ENCODE results near the gene MVB12B.

Gene MVB12B

GRCh38 chr9:126381195-126381594 is 54.6 kb downstream of the MVB12B start:
- H3K27me3 ChIP-seq (ENCODE audit: control insufficient read depth in 5 of 5, insufficient read depth in 4 of 5, low read length in 5 of 5): no peaks in the 10 kb centered on the region
- no peaks in the 10 kb centered on the region for H3K9me3 ChIP-seq (ENCODE audit: control insufficient read depth in 5 of 5, low read length in 5 of 5)
- H3K27ac ChIP-seq (ENCODE audit: low read depth, low read length): no peak overlapping the region
- peaks cover 0 to 6% (median 3%) of the 10 kb centered on the region in 5 donors for H3K36me3 ChIP-seq (ENCODE audit: control insufficient read depth in 5 of 5, insufficient read depth in 5 of 5, low read length in 5 of 5)
- H3K4me1 ChIP-seq (ENCODE audit: control insufficient read depth in 5 of 5, insufficient read depth in 5 of 5, low read length in 5 of 5): peaks cover 0 to 25% (median 2%) of the 10 kb centered on the region in 5 donors
- H3K9ac ChIP-seq (ENCODE audit: low read length in 5 of 5): no peak overlapping the region
- H3K4me3 ChIP-seq (ENCODE audit: low read depth in 1 of 5, low read length in 5 of 5): no peak overlapping the region

- Histone ChIP-seq H3K27ac (ENCODE audit: low read depth, low read length) (no peak overlapping the region), H3K4me3 (ENCODE audit: low read depth in 1 of 5, low read length in 5 of 5) (no peak overlapping the region), H3K27me3 (ENCODE audit: control insufficient read depth in 5 of 5, insufficient read depth in 4 of 5, low read length in 5 of 5) (no peaks in the 10 kb centered on the region), H3K9me3 (ENCODE audit: control insufficient read depth in 5 of 5, low read length in 5 of 5) (no peaks in the 10 kb centered on the region), H3K4me1 (ENCODE audit: control insufficient read depth in 5 of 5, insufficient read depth in 5 of 5, low read length in 5 of 5) (peaks cover 0 to 23% (median 9%) of the 10 kb centered on the region in 5 donors), H3K9ac (ENCODE audit: low read length in 5 of 5) (no peak overlapping the region), H3K36me3 (ENCODE audit: control insufficient read depth in 5 of 5, insufficient read depth in 5 of 5, low read length in 5 of 5) (peaks cover 2 to 24% (median 10%) of the 10 kb centered on the region in 5 donors)
Measured at GRCh38 chr9:126383406-126384046, 56.9 kb downstream of the MVB12B start.

GRCh38 chr9:126384926-126385325 is 58.3 kb downstream of the MVB12B start:
- H3K27ac ChIP-seq (ENCODE audit: low read depth, low read length): no peak overlapping the region
- peaks cover 2 to 24% (median 10%) of the 10 kb centered on the region in 5 donors for H3K36me3 ChIP-seq (ENCODE audit: control insufficient read depth in 5 of 5, insufficient read depth in 5 of 5, low read length in 5 of 5)
- no peak overlapping the region for H3K4me3 ChIP-seq (ENCODE audit: low read depth in 1 of 5, low read length in 5 of 5)
- peaks cover 0 to 26% (median 9%) of the 10 kb centered on the region in 5 donors for H3K4me1 ChIP-seq (ENCODE audit: control insufficient read depth in 5 of 5, insufficient read depth in 5 of 5, low read length in 5 of 5)
- no peaks in the 10 kb centered on the region for H3K27me3 ChIP-seq (ENCODE audit: control insufficient read depth in 5 of 5, insufficient read depth in 4 of 5, low read length in 5 of 5)
- H3K9ac ChIP-seq (ENCODE audit: low read length in 5 of 5): no peak overlapping the region
- H3K9me3 ChIP-seq (ENCODE audit: control insufficient read depth in 5 of 5, low read length in 5 of 5): no peaks in the 10 kb centered on the region

GRCh38 chr9:126386088-126386487 is 59.5 kb downstream of the MVB12B start:
- Histone ChIP-seq H3K9ac (ENCODE audit: low read length in 5 of 5) (no peak overlapping the region), H3K4me3 (ENCODE audit: low read depth in 1 of 5, low read length in 5 of 5) (no peak overlapping the region), H3K4me1 (ENCODE audit: control insufficient read depth in 5 of 5, insufficient read depth in 5 of 5, low read length in 5 of 5) (peaks cover 0 to 27% (median 9%) of the 10 kb centered on the region in 5 donors), H3K27me3 (ENCODE audit: control insufficient read depth in 5 of 5, insufficient read depth in 4 of 5, low read length in 5 of 5) (no peaks in the 10 kb centered on the region), H3K36me3 (ENCODE audit: control insufficient read depth in 5 of 5, insufficient read depth in 5 of 5, low read length in 5 of 5) (peaks cover 2 to 20% (median 10%) of the 10 kb centered on the region in 5 donors), H3K27ac (ENCODE audit: low read depth, low read length) (no peak overlapping the region), H3K9me3 (ENCODE audit: control insufficient read depth in 5 of 5, low read length in 5 of 5) (no peaks in the 10 kb centered on the region)

- H3K36me3 ChIP-seq (ENCODE audit: control insufficient read depth in 5 of 5, insufficient read depth in 5 of 5, low read length in 5 of 5): peaks cover 2 to 20% (median 10%) of the 10 kb centered on the region in 5 donors
Measured at GRCh38 chr9:126386776-126387175, 60.1 kb downstream of the MVB12B start.

GRCh38 chr9:126388964-126389708 is 62.5 kb downstream of the MVB12B start:
- peaks cover 7 to 51% (median 26%) of the 10 kb centered on the region in 5 donors for H3K4me1 ChIP-seq (ENCODE audit: control insufficient read depth in 5 of 5, insufficient read depth in 5 of 5, low read length in 5 of 5)

More at GRCh38 chr9:126386776-126387175, 60.1 kb downstream of the MVB12B start:
- H3K9me3 ChIP-seq (ENCODE audit: control insufficient read depth in 5 of 5, low read length in 5 of 5): no peaks in the 10 kb centered on the region
- no peak overlapping the region for H3K9ac ChIP-seq (ENCODE audit: low read length in 5 of 5)
- H3K27ac ChIP-seq (ENCODE audit: low read depth, low read length): no peak overlapping the region
- H3K4me3 ChIP-seq (ENCODE audit: low read depth in 1 of 5, low read length in 5 of 5): no peak overlapping the region
- peaks cover 0 to 34% (median 14%) of the 10 kb centered on the region in 5 donors for H3K4me1 ChIP-seq (ENCODE audit: control insufficient read depth in 5 of 5, insufficient read depth in 5 of 5, low read length in 5 of 5)
- H3K27me3 ChIP-seq (ENCODE audit: control insufficient read depth in 5 of 5, insufficient read depth in 4 of 5, low read length in 5 of 5): no peaks in the 10 kb centered on the region

GRCh38 chr9:126389992-126390391 is 63.4 kb downstream of the MVB12B start:
- H3K4me1 ChIP-seq (ENCODE audit: control insufficient read depth in 5 of 5, insufficient read depth in 5 of 5, low read length in 5 of 5): peaks cover 7 to 51% (median 27%) of the 10 kb centered on the region in 5 donors
- no peak overlapping the region for H3K4me3 ChIP-seq (ENCODE audit: low read depth in 1 of 5, low read length in 5 of 5)
- H3K27me3 ChIP-seq (ENCODE audit: control insufficient read depth in 5 of 5, insufficient read depth in 4 of 5, low read length in 5 of 5): no peaks in the 10 kb centered on the region
- H3K36me3 ChIP-seq (ENCODE audit: control insufficient read depth in 5 of 5, insufficient read depth in 5 of 5, low read length in 5 of 5): peaks cover 6 to 26% (median 10%) of the 10 kb centered on the region in 5 donors
- no peaks in the 10 kb centered on the region for H3K9me3 ChIP-seq (ENCODE audit: control insufficient read depth in 5 of 5, low read length in 5 of 5)
- no peak overlapping the region for H3K9ac ChIP-seq (ENCODE audit: low read length in 5 of 5)
- H3K27ac ChIP-seq (ENCODE audit: low read depth, low read length): no peak overlapping the region

More at GRCh38 chr9:126388964-126389708, 62.5 kb downstream of the MVB12B start:
- H3K27me3 ChIP-seq (ENCODE audit: control insufficient read depth in 5 of 5, insufficient read depth in 4 of 5, low read length in 5 of 5): no peaks in the 10 kb centered on the region
- no peak overlapping the region for H3K4me3 ChIP-seq (ENCODE audit: low read depth in 1 of 5, low read length in 5 of 5)
- H3K36me3 ChIP-seq (ENCODE audit: control insufficient read depth in 5 of 5, insufficient read depth in 5 of 5, low read length in 5 of 5): peaks cover 6 to 24% (median 10%) of the 10 kb centered on the region in 5 donors
- no peak overlapping the region for H3K27ac ChIP-seq (ENCODE audit: low read depth, low read length)
- H3K9ac ChIP-seq (ENCODE audit: low read length in 5 of 5): no peak overlapping the region
- no peaks in the 10 kb centered on the region for H3K9me3 ChIP-seq (ENCODE audit: control insufficient read depth in 5 of 5, low read length in 5 of 5)

- no peak overlapping the region for H3K27ac ChIP-seq (ENCODE audit: low read depth, low read length)
- H3K4me1 ChIP-seq (ENCODE audit: control insufficient read depth in 5 of 5, insufficient read depth in 5 of 5, low read length in 5 of 5): peaks cover 10 to 59% (median 36%) of the 10 kb centered on the region in 5 donors
Measured at GRCh38 chr9:126390923-126391322, 64.3 kb downstream of the MVB12B start.

GRCh38 chr9:126391713-126392661 is 65.4 kb downstream of the MVB12B start:
- Histone ChIP-seq H3K4me1 (ENCODE audit: control insufficient read depth in 5 of 5, insufficient read depth in 5 of 5, low read length in 5 of 5) (peaks cover 10 to 55% (median 43%) of the 10 kb centered on the region in 5 donors), H3K27me3 (ENCODE audit: control insufficient read depth in 5 of 5, insufficient read depth in 4 of 5, low read length in 5 of 5) (no peaks in the 10 kb centered on the region), H3K4me3 (ENCODE audit: low read depth in 1 of 5, low read length in 5 of 5) (no peak overlapping the region), H3K9me3 (ENCODE audit: control insufficient read depth in 5 of 5, low read length in 5 of 5) (no peaks in the 10 kb centered on the region), H3K9ac (ENCODE audit: low read length in 5 of 5) (peak overlapping the region in 2 of 5 donors; percentile 48 to 50), H3K27ac (ENCODE audit: low read depth, low read length) (peak overlapping the region; percentile 50), H3K36me3 (ENCODE audit: control insufficient read depth in 5 of 5, insufficient read depth in 5 of 5, low read length in 5 of 5) (peaks cover 6 to 37% (median 21%) of the 10 kb centered on the region in 5 donors)

More at GRCh38 chr9:126390923-126391322, 64.3 kb downstream of the MVB12B start:
- no peaks in the 10 kb centered on the region for H3K9me3 ChIP-seq (ENCODE audit: control insufficient read depth in 5 of 5, low read length in 5 of 5)
- H3K27me3 ChIP-seq (ENCODE audit: control insufficient read depth in 5 of 5, insufficient read depth in 4 of 5, low read length in 5 of 5): no peaks in the 10 kb centered on the region
- H3K9ac ChIP-seq (ENCODE audit: low read length in 5 of 5): no peak overlapping the region
- H3K4me3 ChIP-seq (ENCODE audit: low read depth in 1 of 5, low read length in 5 of 5): no peak overlapping the region
- H3K36me3 ChIP-seq (ENCODE audit: control insufficient read depth in 5 of 5, insufficient read depth in 5 of 5, low read length in 5 of 5): peaks cover 6 to 36% (median 17%) of the 10 kb centered on the region in 5 donors
